ENCODE measurements around the gene STAB2. TPM values are rescaled to one million over a fixed set of nuclear protein-coding genes. Genes with fewer than 3 reads are reported as not detected.
"Not testable (repeated sequence)": the region's sequence is repeated elsewhere in the genome, so short reads cannot be mapped to it uniquely, and the experiment has no call there.

STAB2 gene
- total RNA-seq, 1 donor from 2014 or later, result not detected

DNA sequence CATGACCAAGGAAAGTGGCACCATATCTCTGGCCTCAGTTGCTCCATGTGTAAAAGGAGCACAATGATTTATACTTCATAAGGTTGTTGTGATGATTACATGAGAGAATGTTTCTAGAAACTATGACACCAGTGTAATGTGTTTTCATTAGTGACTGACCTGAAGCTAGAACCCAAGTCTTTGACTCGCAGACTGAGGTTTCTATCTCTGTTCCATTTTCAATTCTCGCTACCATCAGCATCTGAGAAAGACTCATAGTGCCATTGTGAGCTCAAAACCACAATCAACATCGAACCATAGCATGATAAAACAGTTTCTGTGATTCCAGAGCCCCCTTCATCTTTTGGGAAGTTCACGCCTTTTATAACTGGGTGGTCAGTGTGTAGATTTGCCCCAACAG lies 53.8 kb downstream of the STAB2 start:
- no peaks in the 10 kb centered on the region for H3K9me3 Mint-ChIP-seq (ENCODE audit: unreplicated experiment)
- no peak overlapping the region for H3K4me3 Mint-ChIP-seq (ENCODE audit: unreplicated experiment)
- H3K4me1 Mint-ChIP-seq (ENCODE audit: unreplicated experiment), result no peaks in the 10 kb centered on the region
- no peak for DNase-seq (ENCODE audit: extremely low spot score, unreplicated experiment)
- H3K36me3 Mint-ChIP-seq (ENCODE audit: unreplicated experiment), result no peaks in the 10 kb centered on the region
- TF ChIP-seq, protein P1, sequence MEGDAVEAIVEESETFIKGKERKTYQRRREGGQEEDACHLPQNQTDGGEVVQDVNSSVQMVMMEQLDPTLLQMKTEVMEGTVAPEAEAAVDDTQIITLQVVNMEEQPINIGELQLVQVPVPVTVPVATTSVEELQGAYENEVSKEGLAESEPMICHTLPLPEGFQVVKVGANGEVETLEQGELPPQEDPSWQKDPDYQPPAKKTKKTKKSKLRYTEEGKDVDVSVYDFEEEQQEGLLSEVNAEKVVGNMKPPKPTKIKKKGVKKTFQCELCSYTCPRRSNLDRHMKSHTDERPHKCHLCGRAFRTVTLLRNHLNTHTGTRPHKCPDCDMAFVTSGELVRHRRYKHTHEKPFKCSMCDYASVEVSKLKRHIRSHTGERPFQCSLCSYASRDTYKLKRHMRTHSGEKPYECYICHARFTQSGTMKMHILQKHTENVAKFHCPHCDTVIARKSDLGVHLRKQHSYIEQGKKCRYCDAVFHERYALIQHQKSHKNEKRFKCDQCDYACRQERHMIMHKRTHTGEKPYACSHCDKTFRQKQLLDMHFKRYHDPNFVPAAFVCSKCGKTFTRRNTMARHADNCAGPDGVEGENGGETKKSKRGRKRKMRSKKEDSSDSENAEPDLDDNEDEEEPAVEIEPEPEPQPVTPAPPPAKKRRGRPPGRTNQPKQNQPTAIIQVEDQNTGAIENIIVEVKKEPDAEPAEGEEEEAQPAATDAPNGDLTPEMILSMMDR (IDR thresholded peaks at IDR 0.05), result no peak
- H3K27ac Mint-ChIP-seq (ENCODE audit: unreplicated experiment), result no peak overlapping the region
- no peaks in the 10 kb centered on the region for H3K27me3 Mint-ChIP-seq (ENCODE audit: unreplicated experiment)

DNA sequence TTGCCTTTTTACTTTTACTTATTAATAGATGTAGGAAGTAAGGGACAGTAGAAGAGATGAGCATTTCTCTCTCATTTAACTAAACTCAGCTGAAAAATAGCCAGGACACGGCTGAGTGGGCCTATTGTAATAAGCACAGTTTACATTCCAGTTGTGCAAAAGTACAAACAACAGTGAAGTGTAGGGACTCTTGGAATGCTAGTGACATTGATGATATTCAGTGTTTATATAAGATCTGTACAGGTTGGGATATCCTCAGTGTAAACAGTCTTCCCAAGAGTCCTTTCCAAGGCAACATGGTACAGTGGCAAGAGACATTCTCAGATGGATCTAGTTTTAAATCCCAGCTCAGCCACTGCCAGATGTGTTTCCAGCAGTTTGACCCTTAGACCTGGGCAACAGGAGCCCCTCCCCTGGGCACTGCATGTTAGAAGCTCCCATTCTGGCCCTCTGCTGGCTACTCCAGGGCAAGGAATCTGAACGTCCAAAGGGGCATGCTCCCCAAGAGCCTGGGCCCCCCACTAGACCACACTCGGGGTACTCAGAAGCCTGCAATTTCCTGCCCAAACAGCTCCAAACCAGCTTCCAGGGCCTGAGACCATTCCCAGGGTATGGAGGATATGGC lies 55.3 kb downstream of the STAB2 start:
- DNase-seq (ENCODE audit: extremely low spot score, unreplicated experiment), result no peak
- H3K27me3 Mint-ChIP-seq (ENCODE audit: unreplicated experiment), result peaks cover 5% of the 10 kb centered on the region
- no peak overlapping the region for H3K27ac Mint-ChIP-seq (ENCODE audit: unreplicated experiment)
- TF ChIP-seq, protein P1 (IDR thresholded peaks at IDR 0.05), result no peak
- no peaks in the 10 kb centered on the region for H3K4me1 Mint-ChIP-seq (ENCODE audit: unreplicated experiment)
- H3K36me3 Mint-ChIP-seq (ENCODE audit: unreplicated experiment), result no peaks in the 10 kb centered on the region
- H3K4me3 Mint-ChIP-seq (ENCODE audit: unreplicated experiment), result no peak overlapping the region
- no peaks in the 10 kb centered on the region for H3K9me3 Mint-ChIP-seq (ENCODE audit: unreplicated experiment)

DNA sequence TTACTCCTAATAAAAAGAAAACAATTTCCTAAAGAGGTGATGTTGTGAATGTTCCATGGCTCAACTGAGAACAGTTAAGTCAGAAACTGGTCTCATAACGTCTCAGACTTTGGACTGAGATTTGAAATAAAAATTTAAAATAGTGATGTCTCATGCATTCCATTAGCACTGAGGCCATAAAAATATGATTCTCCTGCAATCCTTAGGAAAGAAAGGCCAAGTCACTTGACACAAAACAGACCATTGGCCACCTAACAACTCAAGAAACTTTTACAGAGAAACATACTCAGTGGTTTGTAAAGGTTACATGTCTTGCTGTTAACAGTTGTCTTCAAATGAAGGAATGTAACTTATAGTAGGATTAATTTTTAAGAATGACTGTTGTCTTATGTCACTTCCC lies 58.1 kb downstream of the STAB2 start:
- Mint-ChIP-seq H3K9me3 (ENCODE audit: unreplicated experiment) (no peaks in the 10 kb centered on the region), H3K27ac (ENCODE audit: unreplicated experiment) (no peak overlapping the region), H3K4me3 (ENCODE audit: unreplicated experiment) (no peak overlapping the region), H3K27me3 (ENCODE audit: unreplicated experiment) (peaks cover 9% of the 10 kb centered on the region), H3K4me1 (ENCODE audit: unreplicated experiment) (no peaks in the 10 kb centered on the region), H3K36me3 (ENCODE audit: unreplicated experiment) (no peaks in the 10 kb centered on the region)
- TF ChIP-seq, protein P1 (IDR thresholded peaks at IDR 0.05), result no peak
- DNase-seq (ENCODE audit: extremely low spot score, unreplicated experiment), result no peak

DNA sequence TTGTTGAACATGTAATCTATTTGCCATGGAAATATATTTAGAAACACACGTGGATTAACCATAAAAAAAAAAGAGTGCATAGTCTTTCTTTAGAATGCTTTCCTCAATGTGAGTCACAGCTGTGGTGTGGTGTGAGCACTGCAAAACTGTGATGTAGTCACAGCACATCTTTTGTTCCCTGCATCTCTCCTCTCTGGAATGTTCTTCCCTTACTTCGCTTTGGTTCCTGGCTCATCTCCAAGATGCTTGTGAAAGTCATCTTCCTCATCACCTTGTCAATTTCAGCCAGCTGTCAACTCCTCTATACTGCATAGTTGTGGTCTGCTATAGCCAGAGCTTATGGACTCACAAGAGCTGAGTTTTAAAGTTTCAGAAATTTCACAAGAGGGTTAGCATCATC lies 60.2 kb downstream of the STAB2 start:
- H3K27me3 Mint-ChIP-seq (ENCODE audit: unreplicated experiment), result peaks cover 9% of the 10 kb centered on the region
- TF ChIP-seq, protein P1 (IDR thresholded peaks at IDR 0.05), result no peak
- H3K4me3 Mint-ChIP-seq (ENCODE audit: unreplicated experiment), result no peak overlapping the region
- no peaks in the 10 kb centered on the region for H3K9me3 Mint-ChIP-seq (ENCODE audit: unreplicated experiment)
- no peaks in the 10 kb centered on the region for H3K36me3 Mint-ChIP-seq (ENCODE audit: unreplicated experiment)
- no peak overlapping the region for H3K27ac Mint-ChIP-seq (ENCODE audit: unreplicated experiment)
- DNase-seq (ENCODE audit: extremely low spot score, unreplicated experiment), result no peak
- H3K4me1 Mint-ChIP-seq (ENCODE audit: unreplicated experiment), result no peaks in the 10 kb centered on the region

DNA sequence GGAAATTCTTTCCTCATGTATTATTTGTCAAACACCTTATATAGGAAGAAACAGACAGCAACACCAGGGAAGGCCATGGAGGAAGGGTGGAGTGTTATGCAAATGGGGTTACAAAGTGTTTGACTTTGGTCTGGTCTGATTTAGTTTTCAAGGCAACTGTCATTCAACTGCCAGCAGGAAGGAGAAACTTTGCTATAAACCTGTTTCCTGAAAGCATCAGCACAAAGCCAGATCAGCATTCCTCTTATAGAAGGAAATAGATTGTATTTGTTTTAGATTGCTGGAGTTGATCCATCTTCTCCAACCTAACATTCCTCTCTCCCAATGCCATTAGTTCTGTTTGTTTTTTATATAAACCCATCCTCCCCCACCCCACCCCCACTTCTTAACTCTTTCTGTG lies 65.7 kb downstream of the STAB2 start:
- Mint-ChIP-seq H3K4me1 (ENCODE audit: unreplicated experiment) (no peaks in the 10 kb centered on the region), H3K9me3 (ENCODE audit: unreplicated experiment) (no peaks in the 10 kb centered on the region), H3K4me3 (ENCODE audit: unreplicated experiment) (no peak overlapping the region), H3K36me3 (ENCODE audit: unreplicated experiment) (no peaks in the 10 kb centered on the region), H3K27me3 (ENCODE audit: unreplicated experiment) (peaks cover 8% of the 10 kb centered on the region), H3K27ac (ENCODE audit: unreplicated experiment) (no peak overlapping the region)
- TF ChIP-seq, protein P1 (IDR thresholded peaks at IDR 0.05), result no peak
- no peak for DNase-seq (ENCODE audit: extremely low spot score, unreplicated experiment)

DNA sequence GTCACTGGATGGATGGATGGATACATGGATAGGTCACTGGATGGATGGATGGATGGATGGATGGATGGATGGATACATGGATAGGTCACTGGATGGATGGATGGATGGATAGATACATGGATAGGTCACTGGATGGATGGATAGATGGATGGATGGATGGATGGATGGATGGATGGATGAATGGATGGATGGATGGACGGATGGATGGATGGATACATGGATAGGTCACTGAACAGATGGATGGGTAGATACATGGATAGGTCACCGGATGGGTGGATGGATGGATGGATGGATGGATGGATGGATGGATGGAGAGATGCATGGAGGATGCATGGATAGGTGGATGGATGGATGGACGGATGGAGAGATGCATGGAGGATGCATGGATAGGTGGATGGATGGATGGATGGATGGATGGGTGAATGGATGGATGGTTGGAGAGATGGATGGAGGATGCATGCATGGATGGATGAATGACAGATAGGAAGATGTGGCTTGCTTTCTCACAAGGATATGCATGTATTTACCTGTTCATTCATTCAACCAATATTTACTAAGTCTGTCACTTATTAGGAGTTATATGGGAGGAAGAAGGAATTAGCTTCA lies 66.6 kb downstream of the STAB2 start:
- not testable (repeated sequence) for H3K36me3 Mint-ChIP-seq (ENCODE audit: unreplicated experiment); H3K4me3 Mint-ChIP-seq (ENCODE audit: unreplicated experiment)

More for the DNA sequence above, 66.6 kb downstream of the STAB2 start:
- H3K9me3 Mint-ChIP-seq (ENCODE audit: unreplicated experiment); H3K27me3 Mint-ChIP-seq (ENCODE audit: unreplicated experiment); H3K27ac Mint-ChIP-seq (ENCODE audit: unreplicated experiment); DNase-seq (ENCODE audit: extremely low spot score, unreplicated experiment); H3K4me1 Mint-ChIP-seq (ENCODE audit: unreplicated experiment): not testable (repeated sequence)
